GM18508 (cell line): ENCODE measurements around the gene BCAS3.

Source experiments
- ATAC-seq: cut with Tn5 transposase; IDR thresholded peaks from one replicate; pipeline ENCODE4 v1.9.1; 2021; ENCODE audit warnings: moderate number of reproducible peaks; ENCODE audit not compliant: insufficient read depth, unreplicated experiment

BCAS3 gene

GRCh38 chr17:61294777-61295176 is 617.1 kb downstream of the BCAS3 start:
- no peak for ATAC-seq

- ATAC-seq: no peak
Measured at GRCh38 chr17:61296058-61296457, 618.4 kb downstream of the BCAS3 start.

GRCh38 chr17:61299517-61300513 is 622.2 kb downstream of the BCAS3 start:
- ATAC-seq: no peak

GRCh38 chr17:61302953-61303816 is 625.5 kb downstream of the BCAS3 start:
- ATAC-seq: no peak

GRCh38 chr17:61303817-61304096 is 626.1 kb downstream of the BCAS3 start:
- ATAC-seq: no peak

- ATAC-seq: no peak
Measured at GRCh38 chr17:61305024-61305423, 627.4 kb downstream of the BCAS3 start.

GRCh38 chr17:61306003-61306402 is 628.4 kb downstream of the BCAS3 start:
- ATAC-seq: no peak

- ATAC-seq: no peak
Measured at GRCh38 chr17:61307905-61308886, 630.5 kb downstream of the BCAS3 start.

GRCh38 chr17:61309362-61310256 is 632.0 kb downstream of the BCAS3 start:
- ATAC-seq: no peak

- ATAC-seq: no peak
Measured at GRCh38 chr17:61310590-61310989, 632.9 kb downstream of the BCAS3 start.

- no peak for ATAC-seq
Measured at GRCh38 chr17:61312406-61313295, 635.0 kb downstream of the BCAS3 start.

- no peak for ATAC-seq
Measured at GRCh38 chr17:61313461-61314326, 636.0 kb downstream of the BCAS3 start.

GRCh38 chr17:61314368-61315078 is 636.9 kb downstream of the BCAS3 start:
- no peak for ATAC-seq

- ATAC-seq: no peak
Measured at GRCh38 chr17:61316633-61317032, 639.0 kb downstream of the BCAS3 start.

GRCh38 chr17:61317779-61318178 is 640.1 kb downstream of the BCAS3 start:
- ATAC-seq: no peak

GRCh38 chr17:61318684-61319098 is 641.0 kb downstream of the BCAS3 start:
- ATAC-seq: no peak

- ATAC-seq: no peak
Measured at GRCh38 chr17:61321344-61321743, 643.7 kb downstream of the BCAS3 start.
